ENCODE results near the gene TMEM163.
"Not testable (repeated sequence)": the region's sequence is repeated elsewhere in the genome, so short reads cannot be mapped to it uniquely, and the experiment has no call there.

TMEM163 gene

DNA sequence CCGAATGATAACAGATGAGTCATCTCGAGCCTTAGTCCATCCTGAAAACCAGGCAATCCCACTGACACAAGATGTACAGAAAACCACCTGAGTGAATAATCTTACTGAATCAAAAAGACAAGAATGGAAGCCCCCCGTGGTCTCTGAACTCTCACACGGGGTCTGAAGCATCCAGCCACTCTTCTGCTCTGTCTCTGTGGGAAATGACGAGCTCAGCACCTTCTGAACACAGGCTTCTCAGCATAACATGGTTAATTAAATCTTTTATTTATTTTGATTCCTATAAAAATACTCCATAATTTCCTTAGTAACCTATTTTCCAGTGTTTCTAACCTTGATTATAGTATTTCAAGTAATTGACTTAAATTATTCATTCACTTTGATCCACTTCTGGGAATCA lies 203.7 kb downstream of the TMEM163 start:
- no peaks in the 10 kb centered on the region for H3K9me3 Mint-ChIP-seq (ENCODE audit: low read depth)
- H3K4me1 Mint-ChIP-seq (ENCODE audit: low read depth): no peaks in the 10 kb centered on the region
- no peak overlapping the region for H3K27ac Mint-ChIP-seq
- H3K27me3 Mint-ChIP-seq: no peaks in the 10 kb centered on the region
- H3K4me3 Mint-ChIP-seq: no peak overlapping the region
- H3K36me3 Mint-ChIP-seq: no peaks in the 10 kb centered on the region

DNA sequence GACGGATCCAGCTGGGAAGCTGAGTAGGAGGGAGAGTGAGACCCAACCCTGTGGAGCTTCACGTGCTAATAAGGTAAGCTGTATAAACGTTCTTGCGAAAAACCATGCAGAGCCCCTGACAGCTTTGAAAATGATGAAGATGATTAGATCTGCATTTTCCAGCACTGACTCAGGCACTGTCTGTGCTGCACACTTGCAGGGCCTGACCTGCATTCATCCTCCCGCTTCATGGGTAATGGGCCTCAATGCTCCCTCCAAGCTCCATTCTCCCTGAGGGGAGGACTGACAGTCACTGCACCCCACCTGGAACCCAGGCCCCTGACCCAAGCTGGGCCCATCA lies 205.4 kb downstream of the TMEM163 start:
- Mint-ChIP-seq H3K36me3 (no peaks in the 10 kb centered on the region), H3K27me3 (no peaks in the 10 kb centered on the region), H3K4me3 (no peak overlapping the region), H3K27ac (no peak overlapping the region), H3K9me3 (ENCODE audit: low read depth) (no peaks in the 10 kb centered on the region), H3K4me1 (ENCODE audit: low read depth) (no peaks in the 10 kb centered on the region)

DNA sequence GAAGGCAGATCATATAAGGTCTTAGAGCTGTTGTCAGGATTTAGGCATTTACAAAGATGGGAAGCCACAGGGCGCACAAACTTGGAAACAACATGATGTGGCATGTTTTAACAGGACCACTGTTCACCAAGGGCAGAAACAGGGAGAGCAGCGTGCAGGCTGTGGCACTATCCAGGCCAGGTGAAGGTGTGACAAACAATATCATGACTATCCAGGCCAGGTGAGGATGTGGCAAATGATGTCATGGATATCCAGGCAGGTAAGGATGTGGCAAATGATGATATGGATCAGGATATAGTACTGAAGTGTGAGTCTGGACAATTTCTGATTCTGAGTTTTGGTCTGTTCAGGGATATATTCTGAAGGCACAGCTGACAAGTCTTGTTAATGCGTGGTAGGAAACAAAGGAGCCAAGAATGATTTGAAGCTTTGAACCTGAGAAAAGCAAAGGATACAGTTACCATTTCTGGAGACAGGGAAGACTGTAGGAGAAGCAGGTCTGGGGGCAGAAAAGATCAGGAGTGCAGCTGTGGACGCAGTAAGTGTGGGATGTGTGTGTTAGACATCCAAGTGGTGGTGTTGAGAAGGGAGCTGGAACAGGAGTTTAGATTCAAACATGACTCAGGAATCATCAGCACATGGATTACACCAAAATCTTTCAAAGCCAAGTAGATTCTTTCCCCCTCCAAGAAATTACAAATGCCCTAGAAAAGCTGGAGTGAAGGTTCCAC lies 205.9 kb downstream of the TMEM163 start:
- no peaks in the 10 kb centered on the region for H3K4me1 Mint-ChIP-seq (ENCODE audit: low read depth)
- H3K36me3 Mint-ChIP-seq: no peaks in the 10 kb centered on the region
- no peak overlapping the region for H3K27ac Mint-ChIP-seq
- no peaks in the 10 kb centered on the region for H3K27me3 Mint-ChIP-seq
- no peaks in the 10 kb centered on the region for H3K9me3 Mint-ChIP-seq (ENCODE audit: low read depth)
- no peak overlapping the region for H3K4me3 Mint-ChIP-seq

DNA sequence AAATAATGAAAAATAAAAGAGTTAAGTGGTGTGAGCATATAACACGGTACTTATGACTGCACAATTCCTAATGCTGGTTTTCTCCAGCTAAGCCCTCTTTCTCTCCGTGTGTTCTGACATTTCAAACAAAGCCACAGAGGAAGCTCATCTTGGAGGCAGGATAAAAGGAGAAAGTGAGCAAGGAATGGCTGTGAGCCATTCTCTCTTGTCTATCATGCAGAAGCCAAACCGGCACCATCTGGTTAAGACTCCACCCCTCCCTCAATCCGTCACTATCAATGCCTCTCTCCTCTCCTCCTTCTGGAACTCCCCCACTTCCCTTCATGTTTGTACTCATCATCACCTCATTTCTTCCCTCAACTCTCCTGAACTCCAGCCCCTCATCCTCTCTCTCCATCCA lies 210.4 kb downstream of the TMEM163 start:
- Mint-ChIP-seq H3K27ac (no peak overlapping the region), H3K27me3 (no peaks in the 10 kb centered on the region), H3K4me3 (no peak overlapping the region), H3K9me3 (ENCODE audit: low read depth) (no peaks in the 10 kb centered on the region), H3K36me3 (no peaks in the 10 kb centered on the region), H3K4me1 (ENCODE audit: low read depth) (no peaks in the 10 kb centered on the region)

DNA sequence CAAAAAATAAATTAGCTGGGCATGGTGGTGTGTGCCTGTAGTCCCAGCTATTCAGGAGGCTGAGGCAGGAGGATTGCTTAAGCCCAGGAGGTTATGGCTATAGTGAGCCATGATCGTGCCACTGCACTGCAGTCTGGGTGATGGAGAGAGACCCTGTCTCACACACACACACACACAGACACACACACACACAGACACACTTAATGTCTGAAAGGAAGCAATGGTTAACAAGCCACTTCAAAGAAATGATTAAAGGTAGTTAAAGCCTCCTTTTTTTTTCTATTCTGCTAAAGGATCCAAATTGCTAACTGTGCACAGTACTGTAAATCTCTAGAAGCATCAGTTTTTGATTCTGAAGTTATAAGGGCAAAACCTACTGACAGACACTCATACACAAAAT lies 211.1 kb downstream of the TMEM163 start:
- no peaks in the 10 kb centered on the region for H3K4me1 Mint-ChIP-seq (ENCODE audit: low read depth)
- no peak overlapping the region for H3K27ac Mint-ChIP-seq
- H3K27me3 Mint-ChIP-seq: no peaks in the 10 kb centered on the region
- no peak overlapping the region for H3K4me3 Mint-ChIP-seq
- no peaks in the 10 kb centered on the region for H3K9me3 Mint-ChIP-seq (ENCODE audit: low read depth)
- H3K36me3 Mint-ChIP-seq: no peaks in the 10 kb centered on the region

DNA sequence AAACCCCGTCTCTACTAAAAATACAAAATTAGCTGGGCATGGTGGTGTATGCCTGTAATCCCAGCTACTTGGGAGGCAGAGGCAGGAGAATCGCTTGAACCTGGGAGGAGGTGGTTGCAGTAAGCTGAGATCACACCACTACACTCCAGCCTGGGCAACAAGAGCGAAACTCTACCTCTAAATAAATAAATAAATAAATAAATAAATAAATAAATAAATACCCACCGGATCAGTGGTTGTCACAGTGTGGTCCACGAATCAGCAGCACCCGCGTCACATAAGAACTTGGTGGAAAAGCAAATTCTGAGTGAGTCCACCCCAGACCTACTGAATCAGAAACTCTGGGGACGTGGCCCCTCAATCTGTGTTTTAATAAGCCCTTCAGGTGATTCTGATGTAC lies 211.6 kb downstream of the TMEM163 start:
- H3K27me3 Mint-ChIP-seq; H3K36me3 Mint-ChIP-seq; H3K4me3 Mint-ChIP-seq; H3K9me3 Mint-ChIP-seq (ENCODE audit: low read depth); H3K4me1 Mint-ChIP-seq (ENCODE audit: low read depth); H3K27ac Mint-ChIP-seq: not testable (repeated sequence)

DNA sequence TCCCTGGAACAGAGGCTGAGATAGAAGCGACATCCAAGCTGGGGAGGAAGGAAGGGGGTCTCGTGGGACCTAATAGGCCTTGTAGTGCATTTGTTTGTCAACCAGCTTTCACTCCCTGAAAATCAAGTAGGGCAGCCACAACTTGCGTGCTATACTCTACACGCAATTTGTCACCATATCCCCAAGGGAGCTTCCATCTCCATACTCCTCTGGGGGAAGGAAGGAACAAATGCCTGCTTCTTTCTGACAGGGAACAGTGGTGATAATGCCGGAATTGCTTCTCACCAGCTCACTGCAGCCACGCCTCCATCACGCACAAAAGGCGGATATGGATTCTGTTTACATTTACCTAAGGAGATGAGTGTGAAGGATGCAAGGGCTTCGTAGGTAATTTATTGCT lies 213.4 kb downstream of the TMEM163 start:
- H3K4me1 Mint-ChIP-seq (ENCODE audit: low read depth): no peaks in the 10 kb centered on the region
- H3K27me3 Mint-ChIP-seq: no peaks in the 10 kb centered on the region
- H3K9me3 Mint-ChIP-seq (ENCODE audit: low read depth): no peaks in the 10 kb centered on the region
- H3K36me3 Mint-ChIP-seq: no peaks in the 10 kb centered on the region
- H3K4me3 Mint-ChIP-seq: no peak overlapping the region
- no peak overlapping the region for H3K27ac Mint-ChIP-seq

DNA sequence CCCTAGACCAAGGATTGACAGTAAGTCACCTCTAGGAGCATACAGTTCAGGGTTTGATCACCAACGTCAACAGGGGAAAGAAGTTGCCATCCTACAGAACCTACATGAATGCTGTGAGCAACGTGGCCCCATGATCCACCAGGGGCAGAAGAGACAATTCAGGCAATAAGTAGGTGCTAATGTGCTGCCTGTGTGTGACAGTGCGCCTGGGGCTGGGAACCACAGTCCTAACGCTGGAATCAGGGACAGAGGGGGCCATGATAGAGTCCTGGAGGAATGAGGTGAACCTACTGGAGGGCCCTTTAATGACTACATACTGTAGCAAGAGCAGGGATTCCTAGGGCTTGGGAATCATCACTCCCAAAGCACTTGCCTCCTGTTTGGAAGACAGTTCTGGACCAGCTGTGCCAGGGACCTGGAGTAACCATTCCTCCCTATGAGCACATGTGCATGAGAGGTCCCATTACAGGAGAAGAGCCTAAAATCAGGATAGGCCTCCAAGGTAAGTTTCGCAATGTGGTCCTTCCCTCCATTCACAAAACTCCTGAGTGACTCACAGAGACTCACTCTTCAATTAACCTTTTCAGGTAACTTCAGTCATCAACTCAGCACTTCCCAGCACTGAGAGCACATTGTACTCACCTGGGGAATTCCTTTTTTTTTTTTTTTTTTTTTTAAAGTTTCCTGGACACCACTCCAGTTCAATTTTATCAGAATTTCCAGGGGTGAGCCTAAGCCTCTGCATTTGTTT lies 214.0 kb downstream of the TMEM163 start:
- H3K36me3 Mint-ChIP-seq: no peaks in the 10 kb centered on the region
- H3K27ac Mint-ChIP-seq: no peak overlapping the region
- no peaks in the 10 kb centered on the region for H3K4me1 Mint-ChIP-seq (ENCODE audit: low read depth)
- no peak overlapping the region for H3K4me3 Mint-ChIP-seq
- H3K9me3 Mint-ChIP-seq (ENCODE audit: low read depth): no peaks in the 10 kb centered on the region
- H3K27me3 Mint-ChIP-seq: no peaks in the 10 kb centered on the region

DNA sequence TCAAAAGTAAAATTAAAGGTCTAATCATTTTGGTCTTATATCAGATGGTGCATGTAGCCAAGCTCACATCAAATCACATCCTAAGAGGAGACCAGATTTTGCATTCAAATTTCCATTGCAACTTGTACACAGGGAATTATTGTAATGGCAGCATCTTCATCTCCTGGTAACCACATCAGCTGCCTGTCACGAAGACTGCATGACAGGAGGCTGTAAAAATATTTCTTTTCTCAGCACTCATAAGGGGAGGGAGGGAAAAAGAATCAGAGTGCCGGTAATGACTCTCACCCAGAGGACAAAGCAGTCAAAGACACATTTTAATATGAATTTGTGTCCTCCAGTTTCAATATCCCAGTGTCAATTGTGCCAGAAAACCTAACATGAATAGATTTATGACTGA lies 216.7 kb downstream of the TMEM163 start:
- Mint-ChIP-seq H3K4me3 (no peak overlapping the region), H3K4me1 (ENCODE audit: low read depth) (no peaks in the 10 kb centered on the region), H3K36me3 (no peaks in the 10 kb centered on the region), H3K27me3 (no peaks in the 10 kb centered on the region), H3K9me3 (ENCODE audit: low read depth) (no peaks in the 10 kb centered on the region), H3K27ac (no peak overlapping the region)

DNA sequence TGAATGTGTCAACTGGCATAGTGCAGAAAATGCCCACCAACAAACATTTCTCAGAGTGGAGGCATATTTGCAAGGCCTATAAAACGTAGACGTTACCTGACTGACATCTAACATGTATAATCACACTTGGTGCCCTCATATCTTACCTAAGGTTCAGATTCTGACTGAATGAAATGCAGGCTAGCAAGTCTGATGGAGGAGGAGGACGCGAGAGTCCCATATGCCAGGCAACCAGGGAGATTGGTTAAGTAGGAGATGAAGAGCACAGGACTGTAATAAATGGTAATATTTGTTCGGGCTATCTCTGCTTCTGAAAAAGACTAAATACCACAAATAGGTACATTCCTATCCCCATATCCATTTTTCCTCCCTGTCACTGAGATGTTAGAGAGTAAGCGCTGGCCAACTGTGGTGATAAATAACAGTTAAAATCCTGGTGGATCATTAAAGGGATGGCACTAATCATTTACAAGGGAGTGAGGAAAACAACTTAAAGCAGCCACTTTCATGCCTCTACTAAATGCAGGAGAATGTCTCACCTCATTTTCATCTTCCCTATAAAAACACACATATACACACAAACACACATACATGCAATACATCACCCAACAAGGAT lies 217.2 kb downstream of the TMEM163 start:
- Mint-ChIP-seq H3K36me3 (no peaks in the 10 kb centered on the region), H3K9me3 (ENCODE audit: low read depth) (no peaks in the 10 kb centered on the region), H3K4me1 (ENCODE audit: low read depth) (no peaks in the 10 kb centered on the region), H3K27ac (no peak overlapping the region), H3K27me3 (no peaks in the 10 kb centered on the region), H3K4me3 (no peak overlapping the region)

DNA sequence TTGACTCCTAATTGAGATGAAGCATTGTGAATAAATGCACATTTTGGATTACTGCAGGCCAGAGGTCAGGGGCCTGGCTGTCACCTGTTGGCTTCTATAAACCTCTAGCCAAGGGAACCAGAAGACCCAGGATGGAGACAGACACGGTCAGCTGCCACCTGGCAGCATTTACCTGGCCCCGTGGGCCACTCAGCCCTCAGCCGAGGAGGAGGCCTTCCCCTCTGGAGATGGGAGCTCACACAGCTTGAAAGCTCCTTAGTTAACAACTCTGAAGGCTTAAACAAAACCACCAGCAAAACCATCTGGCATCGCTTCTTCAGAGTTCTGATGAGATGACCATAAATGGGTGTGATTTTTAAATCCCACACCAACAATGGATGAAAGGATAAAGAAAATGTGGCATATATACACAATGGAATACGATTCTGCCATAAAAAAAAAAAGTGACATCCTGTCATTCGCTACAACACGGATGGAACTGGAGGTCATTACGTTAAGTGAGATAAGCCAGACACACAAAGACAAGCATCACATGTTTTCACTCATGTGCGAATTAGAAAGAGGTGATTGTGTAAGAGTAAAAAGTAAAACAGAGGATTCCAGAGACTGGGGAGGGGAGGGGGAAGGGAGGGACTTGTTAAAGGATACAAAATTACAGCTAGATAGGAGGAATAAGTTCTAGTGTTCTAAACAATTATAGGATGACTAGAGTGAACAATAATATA lies 218.4 kb downstream of the TMEM163 start:
- Mint-ChIP-seq H3K4me3 (no peak overlapping the region), H3K36me3 (no peaks in the 10 kb centered on the region), H3K27ac (no peak overlapping the region), H3K4me1 (ENCODE audit: low read depth) (no peaks in the 10 kb centered on the region), H3K9me3 (ENCODE audit: low read depth) (no peaks in the 10 kb centered on the region), H3K27me3 (no peaks in the 10 kb centered on the region)

DNA sequence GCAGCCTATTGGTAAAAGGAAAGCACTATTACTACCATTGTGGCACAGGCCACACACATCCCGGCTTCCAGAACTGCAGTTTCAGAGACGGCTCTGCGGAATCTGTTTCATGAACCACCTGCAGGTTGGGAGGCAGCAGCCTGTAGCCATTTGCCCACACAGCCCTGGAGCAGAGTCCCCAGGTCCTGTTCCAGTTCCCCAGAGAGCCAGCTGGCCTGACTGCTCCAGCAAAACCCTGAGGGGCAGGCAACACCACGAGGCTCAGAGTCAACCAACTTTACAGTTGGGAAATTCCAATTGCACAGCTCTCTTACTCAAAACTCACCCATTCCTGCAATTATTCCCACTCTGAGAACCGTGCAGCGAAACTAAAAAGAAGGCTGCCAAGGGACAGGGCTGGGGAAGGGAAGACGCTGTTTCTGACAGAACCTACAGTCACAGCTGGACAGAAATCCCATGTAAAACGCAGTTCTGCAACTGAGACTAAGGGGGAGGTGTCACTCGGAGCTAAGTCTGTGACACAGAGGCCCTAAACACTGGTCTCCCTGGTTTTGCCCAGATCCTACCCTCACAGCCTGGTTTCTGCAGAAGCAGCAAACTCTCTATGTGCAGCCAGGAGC lies 219.4 kb downstream of the TMEM163 start:
- no peaks in the 10 kb centered on the region for H3K9me3 Mint-ChIP-seq (ENCODE audit: low read depth)
- no peak overlapping the region for H3K27ac Mint-ChIP-seq
- no peaks in the 10 kb centered on the region for H3K4me1 Mint-ChIP-seq (ENCODE audit: low read depth)

DNA sequence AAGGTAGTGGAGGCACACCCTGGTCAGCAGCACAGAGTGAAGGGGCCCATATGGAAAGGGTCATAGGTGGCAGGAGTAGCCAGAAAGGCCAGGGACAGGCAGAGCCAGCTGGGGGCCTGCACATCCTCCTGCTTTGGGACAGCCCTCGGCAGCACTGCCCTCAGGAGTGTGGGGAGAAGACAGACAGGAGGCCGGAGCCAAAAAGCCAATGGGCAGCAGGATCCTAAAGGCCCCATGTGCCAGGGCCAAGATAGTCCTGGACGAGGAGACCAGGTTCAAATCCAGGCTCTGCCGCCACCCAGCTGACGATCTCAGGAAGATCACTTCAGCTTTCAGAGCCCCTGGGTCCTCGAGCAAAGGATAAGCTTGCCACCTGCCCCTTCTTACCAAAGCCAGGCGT lies 220.1 kb downstream of the TMEM163 start:
- Mint-ChIP-seq H3K36me3 (no peaks in the 10 kb centered on the region), H3K4me3 (no peak overlapping the region), H3K27me3 (no peaks in the 10 kb centered on the region), H3K9me3 (ENCODE audit: low read depth) (no peaks in the 10 kb centered on the region), H3K27ac (no peak overlapping the region), H3K4me1 (ENCODE audit: low read depth) (no peaks in the 10 kb centered on the region)

More for the DNA sequence above, 219.4 kb downstream of the TMEM163 start:
- H3K4me3 Mint-ChIP-seq: no peak overlapping the region
- H3K27me3 Mint-ChIP-seq: no peaks in the 10 kb centered on the region
- no peaks in the 10 kb centered on the region for H3K36me3 Mint-ChIP-seq

DNA sequence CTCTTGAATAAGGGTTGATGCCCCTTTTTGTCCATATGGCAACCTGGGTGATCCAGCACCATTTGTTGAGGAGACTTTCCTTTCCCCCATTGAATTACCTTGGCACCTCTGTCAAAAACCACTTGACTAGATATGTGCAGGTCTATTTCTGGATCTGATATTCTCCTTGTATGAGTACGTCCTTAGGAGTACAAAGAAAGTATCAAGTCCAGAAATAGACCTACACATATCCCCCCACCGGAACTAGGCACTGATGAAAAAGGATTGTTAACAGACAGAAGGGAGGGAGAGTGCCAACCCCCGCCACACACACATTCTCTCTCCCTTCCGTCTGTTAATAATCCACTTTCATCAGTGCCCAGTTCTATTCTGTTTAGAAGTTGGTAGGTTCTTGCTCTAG lies 225.0 kb downstream of the TMEM163 start:
- Mint-ChIP-seq H3K27ac (no peak overlapping the region), H3K4me1 (ENCODE audit: low read depth) (no peaks in the 10 kb centered on the region), H3K36me3 (no peaks in the 10 kb centered on the region)

More for the DNA sequence above, 225.0 kb downstream of the TMEM163 start:
- no peak overlapping the region for H3K4me3 Mint-ChIP-seq
- no peaks in the 10 kb centered on the region for H3K9me3 Mint-ChIP-seq (ENCODE audit: low read depth)
- peaks cover 2% of the 10 kb centered on the region for H3K27me3 Mint-ChIP-seq

Measured in activated naive CD8-positive, alpha-beta T cell (primary cell).